Measurements from ENCODE around the gene KCNH5. TPM values are rescaled to one million over a fixed set of nuclear protein-coding genes. Genes with fewer than 3 reads are reported as not detected.

The KCNH5 gene
- total and polyA plus RNA-seq, 8 donors, result 0.04 to 0.11 (median 0.11) TPM; not detected in 4

DNA sequence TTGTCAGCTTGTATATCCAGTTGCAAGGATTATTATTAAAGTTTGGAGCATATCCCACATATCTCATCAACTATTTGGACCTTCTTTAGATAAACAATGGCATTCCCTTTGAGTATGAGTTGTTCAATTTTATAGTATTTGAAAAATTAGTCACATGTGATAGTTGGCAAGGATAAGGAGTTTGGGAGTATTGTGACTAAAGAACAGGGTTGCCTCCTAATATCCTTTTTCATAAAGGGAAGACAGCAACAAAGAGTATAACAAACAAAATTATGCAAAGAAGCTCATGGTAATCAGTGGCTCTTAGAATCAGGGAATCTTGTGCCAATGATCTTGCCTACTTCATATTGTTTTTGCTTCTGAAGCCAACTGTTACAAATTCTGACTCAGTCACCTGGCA is 31.2 kb upstream of the KCNH5 start:
- DNase-seq (no peak), ATAC-seq (no peak)
- H3K27ac ChIP-seq, result no peak overlapping the region
- TF ChIP-seq, protein P1, sequence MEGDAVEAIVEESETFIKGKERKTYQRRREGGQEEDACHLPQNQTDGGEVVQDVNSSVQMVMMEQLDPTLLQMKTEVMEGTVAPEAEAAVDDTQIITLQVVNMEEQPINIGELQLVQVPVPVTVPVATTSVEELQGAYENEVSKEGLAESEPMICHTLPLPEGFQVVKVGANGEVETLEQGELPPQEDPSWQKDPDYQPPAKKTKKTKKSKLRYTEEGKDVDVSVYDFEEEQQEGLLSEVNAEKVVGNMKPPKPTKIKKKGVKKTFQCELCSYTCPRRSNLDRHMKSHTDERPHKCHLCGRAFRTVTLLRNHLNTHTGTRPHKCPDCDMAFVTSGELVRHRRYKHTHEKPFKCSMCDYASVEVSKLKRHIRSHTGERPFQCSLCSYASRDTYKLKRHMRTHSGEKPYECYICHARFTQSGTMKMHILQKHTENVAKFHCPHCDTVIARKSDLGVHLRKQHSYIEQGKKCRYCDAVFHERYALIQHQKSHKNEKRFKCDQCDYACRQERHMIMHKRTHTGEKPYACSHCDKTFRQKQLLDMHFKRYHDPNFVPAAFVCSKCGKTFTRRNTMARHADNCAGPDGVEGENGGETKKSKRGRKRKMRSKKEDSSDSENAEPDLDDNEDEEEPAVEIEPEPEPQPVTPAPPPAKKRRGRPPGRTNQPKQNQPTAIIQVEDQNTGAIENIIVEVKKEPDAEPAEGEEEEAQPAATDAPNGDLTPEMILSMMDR (IDR thresholded peaks at IDR 0.05), result no peak
- no peaks in the 10 kb centered on the region for H3K36me3 ChIP-seq
- intact Hi-C loops (cut with DNase I), result no loop called here
- no peak overlapping the region for H3K4me3 ChIP-seq
- no peaks in the 10 kb centered on the region for H3K4me1 ChIP-seq
- H3K9me3 ChIP-seq, result no peaks in the 10 kb centered on the region
- no peaks in the 10 kb centered on the region for H3K27me3 ChIP-seq

DNA sequence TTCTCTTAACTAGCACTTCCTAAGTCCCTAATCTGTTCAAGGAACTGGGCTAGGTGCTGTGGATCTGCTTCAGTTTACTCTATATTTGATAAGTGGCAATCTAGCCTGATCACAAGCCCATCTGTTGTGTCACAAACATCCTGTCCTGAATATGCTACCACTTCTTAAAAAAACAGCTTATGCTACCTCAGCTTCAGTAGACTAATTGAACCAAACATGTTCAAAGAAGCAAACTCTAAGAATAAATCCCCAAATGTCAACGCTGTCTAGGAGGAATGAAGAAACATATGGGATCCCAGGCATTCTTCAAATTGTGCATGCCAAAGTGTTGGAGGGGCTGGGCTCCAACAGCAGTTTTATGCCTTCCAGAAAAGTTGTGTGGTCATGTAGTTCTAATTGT is 10.4 kb upstream of the KCNH5 start:
- intact Hi-C loops (cut with DNase I), result no loop called here
- Histone ChIP-seq H3K4me3 (no peak overlapping the region), H3K9me3 (no peaks in the 10 kb centered on the region), H3K36me3 (no peaks in the 10 kb centered on the region), H3K27me3 (peaks cover 0 to 6% of the 10 kb centered on the region in 2 donors), H3K4me1 (no peaks in the 10 kb centered on the region), H3K27ac (no peak overlapping the region)
- TF ChIP-seq, protein P1 (IDR thresholded peaks at IDR 0.05), result no peak
- ATAC-seq, result no peak
- DNase-seq, result no peak

DNA sequence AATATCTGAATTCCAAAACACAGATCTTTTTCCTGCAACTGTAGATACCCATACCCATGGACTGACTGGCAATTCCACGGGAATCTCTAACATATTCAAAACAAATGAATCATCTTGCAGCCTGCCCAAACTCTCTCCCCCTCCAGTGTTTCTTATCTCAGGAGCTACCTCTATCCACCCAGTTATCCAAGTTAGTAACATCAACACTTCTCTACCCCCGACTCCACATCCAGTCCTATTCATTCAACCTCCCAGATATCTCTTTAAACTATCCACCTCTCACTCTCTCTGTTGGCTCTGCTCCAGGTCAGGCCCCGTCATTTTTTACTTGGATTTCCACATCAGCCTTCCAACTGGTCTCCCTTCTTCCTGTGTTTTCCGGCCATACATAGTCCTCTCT is 6.7 kb upstream of the KCNH5 start:
- intact Hi-C loops (cut with DNase I), result no loop called here
- no peak overlapping the region for H3K4me3 ChIP-seq
- peaks cover 0 to 29% of the 10 kb centered on the region in 2 donors for H3K27me3 ChIP-seq
- H3K4me1 ChIP-seq, result no peaks in the 10 kb centered on the region
- H3K27ac ChIP-seq, result no peak overlapping the region
- DNase-seq (no peak), ATAC-seq (no peak)
- no peaks in the 10 kb centered on the region for H3K36me3 ChIP-seq
- TF ChIP-seq, protein P1 (IDR thresholded peaks at IDR 0.05), result no peak
- H3K9me3 ChIP-seq, result no peaks in the 10 kb centered on the region

DNA sequence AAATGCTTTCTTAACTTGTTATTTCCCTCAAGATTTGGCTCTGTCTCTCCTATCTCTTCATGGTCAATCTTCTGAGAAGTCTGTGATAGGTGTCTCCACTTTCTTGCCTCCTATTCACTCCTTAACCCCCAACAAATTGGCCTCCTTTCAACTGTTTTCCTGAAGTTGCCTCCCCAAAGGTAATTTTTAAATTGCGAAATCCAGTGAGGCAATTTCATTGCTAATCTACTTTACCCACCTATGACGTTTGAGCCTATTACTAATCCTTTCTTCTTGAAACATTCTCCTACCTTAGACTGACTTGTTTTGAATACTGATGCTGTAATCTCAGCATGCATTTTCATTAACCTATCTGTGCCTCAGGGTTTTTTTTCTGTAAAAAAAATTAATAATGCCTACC is 6.0 kb upstream of the KCNH5 start:
- Histone ChIP-seq H3K9me3 (no peaks in the 10 kb centered on the region), H3K27me3 (peaks cover 5 to 36% of the 10 kb centered on the region in 2 donors), H3K27ac (no peak overlapping the region), H3K36me3 (no peaks in the 10 kb centered on the region), H3K4me3 (no peak overlapping the region), H3K4me1 (no peaks in the 10 kb centered on the region)
- intact Hi-C loops (cut with DNase I), result no loop called here
- TF ChIP-seq, protein P1 (IDR thresholded peaks at IDR 0.05), result no peak
- ATAC-seq, result no peak
- DNase-seq, result no peak

DNA sequence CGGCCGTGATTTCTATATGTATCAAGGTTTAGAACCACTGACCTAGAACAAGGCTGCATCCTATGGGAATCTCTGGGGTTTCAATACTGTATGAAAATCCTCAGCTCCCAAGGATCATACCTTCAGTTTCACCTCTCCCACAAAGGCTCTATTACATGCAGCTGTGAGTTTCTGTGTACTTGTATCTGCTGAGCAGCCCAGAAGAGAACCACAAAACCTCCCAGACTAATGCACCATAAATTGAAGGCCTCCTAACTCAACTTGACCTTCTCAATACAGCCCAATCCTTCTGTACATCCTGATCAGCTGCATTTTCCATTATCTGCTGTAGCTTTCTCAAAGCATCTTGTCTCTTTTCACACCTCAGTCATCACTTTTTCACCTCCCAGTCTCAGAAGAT is 5.4 kb upstream of the KCNH5 start:
- Histone ChIP-seq H3K4me1 (peaks cover 2 to 4% of the 10 kb centered on the region in 2 donors), H3K4me3 (no peak overlapping the region), H3K27me3 (peaks cover 11 to 42% of the 10 kb centered on the region in 2 donors), H3K9me3 (no peaks in the 10 kb centered on the region), H3K27ac (no peak overlapping the region), H3K36me3 (no peaks in the 10 kb centered on the region)
- intact Hi-C loops (cut with DNase I), result no loop called here
- TF ChIP-seq, protein P1 (IDR thresholded peaks at IDR 0.05), result no peak
- no peak for ATAC-seq
- no peak for DNase-seq

Data from left lung (tissue), 10 donors.